Transverse colon (tissue), 4 donors: Measurements from ENCODE around the gene ITPKB. TPM values are rescaled to one million over a fixed set of nuclear protein-coding genes. Genes with fewer than 3 reads are reported as not detected.

ENCODE experiments used
- DNase-seq: peaks from one replicate; pipeline ENCODE4 v3.0.0-alpha.2; 2019
- H3K27ac ChIP-seq, 4 donors: fragments of 200-600 bp; sonication (generic); 2 replicates each; pipeline ENCODE4 v1.5.1; 2016 to 2018; ENCODE audit warnings: inconsistent platforms in 4 of 4
- H3K27me3 ChIP-seq: fragments of 200-600 bp; sonication (generic); 2 replicates; pipeline ENCODE4 v1.5.1; 2017; ENCODE audit warnings: inconsistent platforms
- H3K36me3 ChIP-seq, 4 donors: fragments of 200-600 bp; sonication (generic); 2 replicates each; pipeline ENCODE4 v1.5.1; 2017 to 2019; ENCODE audit warnings: inconsistent platforms in 4 of 4
- H3K4me1 ChIP-seq, 4 donors: fragments of 200-600 bp; sonication (generic); 2 replicates each; pipeline ENCODE4 v1.5.1; 2017 to 2020; ENCODE audit warnings: inconsistent platforms in 4 of 4
- H3K4me3 ChIP-seq, 4 donors: fragments of 200-600 bp; sonication (generic); 1 replicate in 1 of 4; 2 replicates in 3 of 4; pipeline versions ENCODE4 v1.5.1 to v1.6.1; 2017 to 2019; ENCODE audit warnings: inconsistent platforms in 4 of 4
- H3K9me3 ChIP-seq, 2 donors: fragments of 200-600 bp; sonication (generic); 2 replicates each; pipeline ENCODE4 v1.5.1; 2017 to 2019; ENCODE audit warnings: inconsistent platforms in 2 of 2
- CTCF ChIP-seq, 5 experiments: fragments of 200-600 bp in 3 of 5; fragments of 450-650 bp in 2 of 5; sonication (generic) in 3 of 5; IDR thresholded peaks; 1 replicate in 2 of 5; 2 replicates in 3 of 5; pipeline ENCODE4 v1.5.1; 2016 to 2017; ENCODE audit warnings: antibody characterized with exemption in 5 of 5, inconsistent platforms in 3 of 5, mild to moderate bottlenecking in 2 of 5, moderate library complexity in 1 of 5
- EP300 ChIP-seq: sonication (generic); formaldehyde crosslinking; IDR thresholded peaks from one replicate; pipeline ENCODE4 v1.6.1; 2017; ENCODE audit warnings: antibody characterized with exemption, low read depth
- POLR2A ChIP-seq: fragments of 450-650 bp; IDR thresholded peaks from one replicate; pipeline ENCODE4 v1.6.1; 2016; ENCODE audit warnings: antibody characterized with exemption, mild to moderate bottlenecking, moderate library complexity
- POLR2AphosphoS5 ChIP-seq, 3 donors: sonication (generic); formaldehyde crosslinking; IDR thresholded peaks; one replicate each; pipeline ENCODE4 v1.6.1; 2016; ENCODE audit warnings: antibody characterized with exemption in 3 of 3
- WGBS, 2 donors: methylation state at CpG; one replicate each; pipeline ENCODE4 v1.1.5; 2018; ENCODE audit warnings: low coverage in 1 of 2; 5-methylcytosine and 5-hydroxymethylcytosine counted together
- in situ Hi-C, 4 donors: fragments of 200-750 bp; cut with MboI; loops; one replicate each; pipeline versions ENCODE4 v1.15.0 to v1.15.1; 2017; ENCODE audit warnings: low sequenced_read_pairs in 3 of 4, low pct_ligation_motif_present in 1 of 4, low pct_unique_long_range_greater_than_20kb in 1 of 4
- intact Hi-C: fragments of 100-400 bp; cut with DNase I; formaldehyde crosslinking; loops from one replicate; pipeline ENCODE4 v1.15.1; 2023; ENCODE audit warnings: low total_unique reads
- total RNA-seq, 4 donors: library from RNA; depleted of rRNA; stranded (reverse); fragments of >200 nt; gene quantifications; one replicate each; pipeline ENCODE4 v1.1.0, GENCODE V29; 2016

Gene ITPKB
- total RNA-seq, 4 donors from 2014 or later = 14.3 to 57.6 (median 23.7) TPM

GRCh38 chr1:226672339-226672762 lies 66.7 kb downstream of the ITPKB start:
- in situ Hi-C loops (no loop called here), intact Hi-C loops (no loop called here)
- no peaks in the 10 kb centered on the region for H3K36me3 ChIP-seq
- 44% methylated on average over 4 of the region's 4 CpGs; no CpG with 5 or more reads in 1 of the 2 donors for WGBS, 2 donors
- peaks cover 24 to 76% (median 40%) of the 10 kb centered on the region in 4 donors for H3K4me1 ChIP-seq
- no peak for DNase-seq
- no peak overlapping the region for H3K4me3 ChIP-seq
- H3K9me3 ChIP-seq = no peaks in the 10 kb centered on the region
- TF ChIP-seq CTCF (IDR thresholded peaks at IDR 0.05) (no peak), POLR2AphosphoS5 (IDR thresholded peaks at IDR 0.05) (peak in 2 of 3 donors; percentile 45 to 53), EP300 (no peak), POLR2A (no peak)
- no peaks in the 10 kb centered on the region for H3K27me3 ChIP-seq
- peak overlapping the region; percentile 85 to 89 (median 87) for H3K27ac ChIP-seq

- TF ChIP-seq EP300 (no peak), CTCF (IDR thresholded peaks at IDR 0.05) (no peak), POLR2A (no peak), POLR2AphosphoS5 (IDR thresholded peaks at IDR 0.05) (no peak)
- Histone ChIP-seq H3K27ac (peak overlapping the region; percentile 85 to 89 (median 87)), H3K9me3 (no peaks in the 10 kb centered on the region), H3K36me3 (no peaks in the 10 kb centered on the region), H3K4me1 (peaks cover 17 to 71% (median 30%) of the 10 kb centered on the region in 4 donors), H3K4me3 (no peak overlapping the region), H3K27me3 (no peaks in the 10 kb centered on the region)
- DNase-seq = no peak
- intact Hi-C loops (no loop called here), in situ Hi-C loops (no loop called here)
- 63 to 76% methylated on average over 3 to 5 of the region's 5 CpGs for WGBS, 2 donors
Measured at GRCh38 chr1:226671277-226671676, 67.8 kb downstream of the ITPKB start.

- in situ Hi-C loops = no loop called here
Measured at GRCh38 chr1:226670073-226670472, 69.0 kb downstream of the ITPKB start.

GRCh38 chr1:226668173-226668560 lies 70.9 kb downstream of the ITPKB start:
- no peak for TF ChIP-seq POLR2AphosphoS5 (IDR thresholded peaks at IDR 0.05)
- Histone ChIP-seq H3K36me3 (no peaks in the 10 kb centered on the region), H3K9me3 (no peaks in the 10 kb centered on the region), H3K4me3 (no peak overlapping the region), H3K27ac (no peak overlapping the region), H3K27me3 (no peaks in the 10 kb centered on the region), H3K4me1 (peaks cover 12 to 69% (median 33%) of the 10 kb centered on the region in 4 donors)
- intact Hi-C loops (no loop called here), in situ Hi-C loops (no loop called here)
- 80 to 82% methylated on average over 4 to 5 of the region's 5 CpGs for WGBS, 2 donors
- no peak for DNase-seq

More at GRCh38 chr1:226670073-226670472, 69.0 kb downstream of the ITPKB start:
- Histone ChIP-seq H3K9me3 (no peaks in the 10 kb centered on the region), H3K4me3 (no peak overlapping the region), H3K27me3 (no peaks in the 10 kb centered on the region), H3K4me1 (peaks cover 6 to 65% (median 20%) of the 10 kb centered on the region in 4 donors), H3K36me3 (no peaks in the 10 kb centered on the region), H3K27ac (peak overlapping the region in 3 of 4 donors; percentile 34 to 85 (median 38))
- DNase-seq = no peak
- TF ChIP-seq CTCF (IDR thresholded peaks at IDR 0.05) (no peak), POLR2AphosphoS5 (IDR thresholded peaks at IDR 0.05) (no peak), POLR2A (no peak), EP300 (no peak)
- intact Hi-C loops = no loop called here
- 23 to 84% methylated on average over 1 to 7 of the region's 7 CpGs for WGBS, 2 donors

GRCh38 chr1:226666692-226667091 lies 72.4 kb downstream of the ITPKB start:
- in situ Hi-C loops = no loop called here
- Histone ChIP-seq H3K27ac (no peak overlapping the region), H3K4me1 (peaks cover 25 to 68% (median 36%) of the 10 kb centered on the region in 4 donors)

More at GRCh38 chr1:226666692-226667091, 72.4 kb downstream of the ITPKB start:
- Histone ChIP-seq H3K36me3 (no peaks in the 10 kb centered on the region), H3K4me3 (no peak overlapping the region), H3K9me3 (no peaks in the 10 kb centered on the region), H3K27me3 (no peaks in the 10 kb centered on the region)
- TF ChIP-seq CTCF (IDR thresholded peaks at IDR 0.05) (no peak), POLR2AphosphoS5 (IDR thresholded peaks at IDR 0.05) (no peak), POLR2A (no peak), EP300 (no peak)
- WGBS, 2 donors = 95 to 96% methylated on average over 3 to 4 of the region's 4 CpGs
- DNase-seq = no peak
- intact Hi-C loops = no loop called here
